NB4 (cell line): ENCODE measurements around the gene USP20.

Experiments used
- DNase-seq: peaks from one replicate; pipeline ENCODE4 v3.0.0; 2010; ENCODE audit warnings: low read depth
- H3K4me3 ChIP-seq: one replicate; pipeline ENCODE4 v1.5.1; 2011; ENCODE audit warnings: mild to moderate bottlenecking, low read depth, low read length, moderate library complexity
- CTCF ChIP-seq: IDR thresholded peaks from one replicate; pipeline ENCODE4 v1.5.1; 2012; ENCODE audit warnings: low read depth, low read length
- MAX ChIP-seq: IDR thresholded peaks from 2 replicates; pipeline ENCODE4 v1.6.1; 2011; ENCODE audit warnings: low read depth, low read length
- MYC ChIP-seq: IDR thresholded peaks from 2 replicates; pipeline ENCODE4 v1.6.1; 2011; ENCODE audit warnings: low read depth, low read length
- POLR2A ChIP-seq: IDR thresholded peaks from 2 replicates; pipeline ENCODE4 v1.6.1; 2011; ENCODE audit warnings: mild to moderate bottlenecking; ENCODE audit not compliant: insufficient read length; ENCODE audit errors: extremely low read depth

The USP20 gene

GRCh38 chr9:129914051-129914450 is 78.8 kb downstream of the USP20 start:
- TF ChIP-seq MYC, result no peak
- TF ChIP-seq CTCF, result no peak
- no peak for TF ChIP-seq POLR2A
- no peak for TF ChIP-seq MAX
- no peak for DNase-seq
- H3K4me3 ChIP-seq, result no peak overlapping the region

GRCh38 chr9:129916707-129917106 is 81.4 kb downstream of the USP20 start:
- TF ChIP-seq MAX, result no peak
- TF ChIP-seq POLR2A, result no peak
- TF ChIP-seq MYC, result no peak
- TF ChIP-seq CTCF, result no peak
- no peak for DNase-seq

GRCh38 chr9:129918296-129918950 is 83.2 kb downstream of the USP20 start:
- TF ChIP-seq MAX (no peak), MYC (no peak), CTCF (no peak), POLR2A (no peak)
- DNase-seq, result no peak
- no peak overlapping the region for H3K4me3 ChIP-seq

More at GRCh38 chr9:129916707-129917106, 81.4 kb downstream of the USP20 start:
- no peak overlapping the region for H3K4me3 ChIP-seq

GRCh38 chr9:129919277-129919676 is 84.0 kb downstream of the USP20 start:
- no peak overlapping the region for H3K4me3 ChIP-seq
- no peak for TF ChIP-seq POLR2A
- TF ChIP-seq CTCF, result no peak
- TF ChIP-seq MAX, result no peak
- no peak for TF ChIP-seq MYC
- no peak for DNase-seq

GRCh38 chr9:129919841-129920240 is 84.6 kb downstream of the USP20 start:
- no peak for TF ChIP-seq POLR2A
- no peak for TF ChIP-seq MYC
- no peak for TF ChIP-seq CTCF
- no peak for TF ChIP-seq MAX
- DNase-seq, result peak; percentile 33
- H3K4me3 ChIP-seq, result no peak overlapping the region
